HG03442 (cell line): ENCODE measurements around the gene SYNPO.

ENCODE experiments used
- ATAC-seq: cut with Tn5 transposase; IDR thresholded peaks from one replicate; pipeline ENCODE4 v1.9.1; 2021; ENCODE audit warnings: mild to moderate bottlenecking, moderate library complexity; ENCODE audit not compliant: unreplicated experiment

SYNPO gene

GRCh38 chr5:150639751-150640150 lies 709 bp upstream of the SYNPO start:
- ATAC-seq = no peak

- ATAC-seq = no peak
These were observed 628 bp downstream of the SYNPO start for GRCh38 chr5:150641006-150641570.

- no peak for ATAC-seq
These were observed 1.5 kb downstream of the SYNPO start for GRCh38 chr5:150641824-150642566.

GRCh38 chr5:150642567-150642927 lies 2.1 kb downstream of the SYNPO start:
- no peak for ATAC-seq

GRCh38 chr5:150642991-150643710 lies 2.7 kb downstream of the SYNPO start:
- ATAC-seq = no peak

GRCh38 chr5:150644058-150644457 lies 3.6 kb downstream of the SYNPO start:
- no peak for ATAC-seq

GRCh38 chr5:150644514-150644913 lies 4.1 kb downstream of the SYNPO start:
- no peak for ATAC-seq

GRCh38 chr5:150645070-150645700 lies 4.7 kb downstream of the SYNPO start:
- no peak for ATAC-seq

GRCh38 chr5:150647275-150648251 lies 7.1 kb downstream of the SYNPO start:
- no peak for ATAC-seq

GRCh38 chr5:150648294-150649107 lies 8.0 kb downstream of the SYNPO start:
- no peak for ATAC-seq

GRCh38 chr5:150649108-150650020 lies 8.9 kb downstream of the SYNPO start:
- ATAC-seq = no peak

GRCh38 chr5:150650021-150651006 lies 9.9 kb downstream of the SYNPO start:
- no peak for ATAC-seq

- ATAC-seq = no peak
These were observed 10.9 kb downstream of the SYNPO start for GRCh38 chr5:150651382-150651781.

- ATAC-seq = no peak
These were observed 11.6 kb downstream of the SYNPO start for GRCh38 chr5:150651924-150652671.

GRCh38 chr5:150653145-150653761 lies 12.8 kb downstream of the SYNPO start:
- ATAC-seq = no peak
